Fibroblast of skin of left quadriceps (primary cell): ENCODE data around the gene CYP2R1.

Experiments used
- DNase-seq, 2 experiments: peaks; one replicate each; pipeline ENCODE4 v3.0.0-alpha.2; 2013; ENCODE audit warnings: low read depth in 2 of 2

Gene CYP2R1, protein sequence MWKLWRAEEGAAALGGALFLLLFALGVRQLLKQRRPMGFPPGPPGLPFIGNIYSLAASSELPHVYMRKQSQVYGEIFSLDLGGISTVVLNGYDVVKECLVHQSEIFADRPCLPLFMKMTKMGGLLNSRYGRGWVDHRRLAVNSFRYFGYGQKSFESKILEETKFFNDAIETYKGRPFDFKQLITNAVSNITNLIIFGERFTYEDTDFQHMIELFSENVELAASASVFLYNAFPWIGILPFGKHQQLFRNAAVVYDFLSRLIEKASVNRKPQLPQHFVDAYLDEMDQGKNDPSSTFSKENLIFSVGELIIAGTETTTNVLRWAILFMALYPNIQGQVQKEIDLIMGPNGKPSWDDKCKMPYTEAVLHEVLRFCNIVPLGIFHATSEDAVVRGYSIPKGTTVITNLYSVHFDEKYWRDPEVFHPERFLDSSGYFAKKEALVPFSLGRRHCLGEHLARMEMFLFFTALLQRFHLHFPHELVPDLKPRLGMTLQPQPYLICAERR

DNA sequence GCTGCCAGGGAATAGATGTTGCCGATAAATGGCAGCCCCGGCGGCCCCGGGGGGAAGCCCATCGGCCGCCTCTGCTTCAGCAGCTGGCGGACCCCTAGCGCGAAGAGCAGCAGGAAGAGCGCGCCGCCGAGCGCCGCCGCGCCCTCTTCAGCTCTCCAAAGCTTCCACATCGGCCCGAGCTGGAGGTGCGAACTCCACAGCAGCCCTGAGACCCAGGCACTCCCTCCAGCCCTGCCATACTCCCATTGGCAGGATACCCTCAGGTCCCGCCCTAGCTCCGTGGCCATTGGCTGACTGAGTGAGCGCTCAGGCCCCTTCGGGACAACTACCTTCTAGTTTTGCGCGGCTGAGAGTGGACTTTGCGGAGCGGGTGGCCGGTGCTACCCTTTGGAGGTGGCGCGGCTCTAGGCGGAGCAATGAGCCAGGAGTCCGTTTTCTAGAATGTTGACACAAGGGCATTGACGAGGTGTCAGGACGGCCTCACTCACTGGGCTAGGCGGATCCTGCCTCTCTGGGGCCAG lies at the start of gene CYP2R1:
Gene CYP2R1 (minus strand): TSS at position 196 of the 521 bp plus-strand sequence. CDS start 26 bp downstream, at position 170.
- DNase-seq, result peak; percentile 94

DNA sequence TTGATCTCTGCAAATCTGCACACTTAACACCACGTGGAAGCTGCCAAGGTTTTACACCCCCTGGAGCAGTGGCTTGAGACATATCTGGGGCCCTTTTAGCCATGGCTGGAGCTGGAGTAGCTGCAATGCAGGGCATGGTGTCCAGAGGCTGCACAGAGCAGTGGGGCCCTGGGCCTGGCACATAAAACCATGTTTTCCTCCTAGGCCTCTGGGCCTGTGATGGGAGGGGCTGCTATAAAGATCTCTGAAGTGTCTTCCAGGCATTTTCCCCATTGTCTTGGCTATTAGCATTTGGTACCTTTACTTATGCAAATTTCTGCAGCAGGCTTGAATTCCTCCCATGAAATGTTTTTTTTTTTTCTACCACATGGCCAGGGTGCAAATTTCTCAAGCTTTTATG lies 46.9 kb upstream of the CYP2R1 start:
- DNase-seq, result no peak

DNA sequence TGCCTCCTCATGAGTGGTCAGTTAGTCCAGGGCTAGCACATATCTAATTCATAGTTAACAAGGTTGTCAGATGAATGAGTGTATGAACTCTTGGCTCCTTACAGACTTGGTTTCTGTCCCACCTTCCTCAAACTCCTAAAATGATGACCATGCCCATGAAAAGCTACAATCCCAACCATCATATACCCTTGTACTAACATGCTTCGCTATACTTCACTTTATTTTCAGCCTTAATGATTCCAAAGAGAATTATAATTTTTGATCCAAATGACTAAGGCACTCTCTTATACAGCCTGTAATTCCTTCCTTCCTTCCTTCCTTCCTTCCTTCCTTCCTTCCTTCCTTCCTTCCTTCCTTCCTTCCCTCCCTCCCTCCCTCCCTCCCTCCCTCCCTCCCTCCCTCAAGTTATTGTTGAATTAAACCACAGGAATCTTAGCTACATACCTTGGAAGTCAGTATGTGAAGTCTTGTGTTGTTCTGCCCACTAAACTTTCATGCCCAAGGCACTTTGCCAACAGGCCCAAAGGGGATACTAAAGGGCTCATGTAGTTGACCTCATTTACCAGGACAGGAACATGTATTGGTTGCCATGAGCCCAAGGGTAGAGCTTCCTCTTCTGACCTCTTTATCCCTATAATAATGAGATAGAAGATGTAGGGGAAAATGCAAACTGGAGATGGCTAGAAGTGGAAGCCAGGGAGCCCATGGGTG lies 42.8 kb upstream of the CYP2R1 start:
- DNase-seq, result no peak

DNA sequence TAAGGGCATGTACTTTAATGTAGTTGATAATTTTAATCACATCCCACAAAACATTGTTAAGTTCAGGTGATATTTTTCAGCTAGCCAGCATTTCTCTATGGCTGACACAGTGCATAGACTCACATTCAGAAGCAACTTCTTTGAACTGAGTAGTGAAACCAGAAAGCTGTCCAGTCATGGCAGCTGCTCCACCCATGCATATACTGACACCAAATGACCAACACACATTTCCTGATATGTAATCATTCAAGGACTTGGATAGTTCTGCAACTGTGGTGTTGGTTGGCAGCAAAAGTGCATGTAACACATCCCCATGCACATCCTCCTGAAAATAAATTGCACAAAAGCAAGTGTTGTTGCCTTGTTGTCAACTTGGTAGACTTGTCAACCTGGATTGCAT lies 40.4 kb upstream of the CYP2R1 start:
- no peak for DNase-seq

DNA sequence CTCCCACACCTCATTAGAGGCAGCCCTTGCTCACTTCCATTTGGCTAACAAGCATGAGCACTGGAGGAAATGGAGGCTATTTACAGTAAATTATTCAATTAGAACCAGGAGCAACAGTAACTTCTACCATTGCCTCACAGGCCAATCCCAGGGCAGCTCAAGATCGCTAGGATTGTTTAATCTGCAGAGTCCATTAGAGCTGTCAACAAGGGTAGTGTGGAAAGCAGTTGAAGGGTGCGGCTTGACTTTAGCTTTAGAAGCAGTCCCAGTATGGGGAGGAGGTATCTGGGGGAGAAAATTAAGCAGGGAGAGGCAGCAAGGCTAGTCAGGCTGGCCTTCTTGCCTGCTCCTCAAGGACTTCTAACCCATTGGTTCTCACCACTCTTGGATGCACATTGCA lies 38.3 kb upstream of the CYP2R1 start:
- DNase-seq, result no peak

DNA sequence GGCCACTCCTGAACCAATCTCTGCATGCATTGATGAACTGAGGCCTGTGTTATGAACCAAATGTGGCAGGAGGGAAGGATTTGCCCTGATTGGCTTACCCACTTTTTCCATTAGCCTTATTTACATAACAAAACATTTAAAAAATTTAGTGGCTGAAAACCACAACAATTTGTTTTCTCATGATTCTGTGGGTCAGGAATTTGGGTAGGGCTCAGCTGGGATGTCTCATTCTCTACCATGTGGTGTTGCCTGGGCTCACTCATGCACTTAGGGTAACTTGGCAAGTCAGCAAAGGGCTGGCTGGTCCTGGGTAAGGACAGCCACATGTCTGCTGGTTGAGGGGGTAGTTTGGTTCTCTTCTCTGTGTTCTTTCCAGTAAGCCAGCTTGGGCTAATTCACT lies 35.1 kb upstream of the CYP2R1 start:
- no peak for DNase-seq

DNA sequence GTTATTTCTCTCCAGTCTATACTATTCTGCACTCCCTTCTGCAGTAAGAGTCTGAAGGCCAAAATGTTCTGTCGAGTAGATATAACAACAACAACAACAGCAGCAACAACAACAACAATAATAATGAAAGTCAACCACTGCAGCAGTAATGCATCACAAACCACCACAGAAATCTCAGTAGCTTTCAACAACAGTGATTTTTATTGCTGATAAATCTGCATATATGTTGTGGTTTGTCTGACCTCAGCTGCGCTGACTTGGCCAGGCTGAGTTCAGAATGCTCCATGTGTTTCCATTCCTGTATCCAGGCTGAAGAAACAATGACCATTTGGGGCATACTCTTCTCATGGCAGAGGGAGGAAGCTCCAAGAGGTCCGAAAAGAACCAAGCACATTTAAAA lies 32.3 kb upstream of the CYP2R1 start:
- no peak for DNase-seq

DNA sequence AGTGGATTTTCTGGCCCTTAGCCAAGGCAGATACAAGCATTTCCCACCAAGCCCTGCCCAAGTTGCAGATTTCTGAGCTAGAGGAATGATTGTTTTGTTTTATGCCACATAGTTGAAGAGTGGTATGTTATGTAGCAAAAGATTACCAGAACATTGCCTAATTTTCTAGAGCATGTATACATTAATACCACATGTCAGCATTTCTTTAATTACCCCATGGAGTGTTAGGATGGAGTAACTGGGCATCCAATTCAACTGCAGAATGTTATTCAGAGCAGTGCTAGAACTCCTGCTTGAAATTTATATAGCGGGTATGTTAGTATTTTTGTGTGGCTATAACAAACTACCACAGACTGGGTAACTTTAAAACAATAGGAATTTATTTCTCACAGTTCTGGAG lies 24.4 kb upstream of the CYP2R1 start:
- DNase-seq, result no peak

DNA sequence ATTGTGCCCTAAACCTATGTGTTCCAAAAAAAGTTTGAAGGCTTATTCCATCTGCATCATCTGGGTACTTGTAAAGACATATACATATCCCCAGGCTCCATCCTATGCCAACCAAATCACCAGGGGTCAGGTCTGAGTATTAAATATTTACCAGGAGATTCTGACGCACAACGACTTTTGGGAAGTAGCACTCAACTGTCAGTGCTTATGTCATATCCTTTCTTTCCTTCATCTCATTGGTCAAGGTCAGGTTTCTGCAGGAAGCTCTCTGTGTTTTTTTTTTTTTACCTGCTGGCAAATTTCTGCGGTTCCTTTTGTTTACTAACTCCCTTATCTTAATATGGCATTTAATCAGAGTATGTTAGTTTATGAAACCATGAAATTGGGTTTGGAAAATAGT lies 22.5 kb upstream of the CYP2R1 start:
- DNase-seq, result no peak

DNA sequence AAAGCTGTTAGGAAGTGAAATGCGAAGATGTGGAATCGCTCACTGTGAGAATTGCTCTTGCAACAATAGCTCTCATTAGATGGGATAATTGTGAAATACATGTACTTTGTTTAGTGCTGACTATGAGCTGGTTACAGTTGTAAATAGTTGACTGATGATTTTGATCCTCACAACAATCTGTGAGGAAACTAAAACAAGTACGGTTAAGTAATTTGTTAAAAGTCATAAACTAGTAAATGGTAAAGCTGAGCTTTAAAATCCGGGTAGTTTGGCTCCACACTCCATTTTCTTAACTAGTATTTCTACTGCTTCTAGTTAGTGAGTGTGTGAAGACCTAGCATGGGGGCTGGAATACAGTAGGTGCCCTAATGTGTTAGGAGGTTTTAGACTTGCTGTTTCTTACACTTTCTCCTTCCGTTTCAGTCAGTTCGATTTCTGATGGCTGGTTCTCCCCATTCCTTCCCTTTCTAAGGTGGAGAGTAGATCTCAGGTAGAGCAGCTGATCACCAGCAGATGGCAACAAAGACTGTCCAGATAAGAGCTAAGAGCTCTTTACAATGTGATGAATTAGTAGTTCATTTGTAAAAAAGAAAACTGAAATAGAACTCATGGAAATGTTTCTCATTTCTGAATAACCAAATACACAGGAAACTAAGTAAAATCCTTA lies 16.3 kb upstream of the CYP2R1 start:
- DNase-seq, result no peak

DNA sequence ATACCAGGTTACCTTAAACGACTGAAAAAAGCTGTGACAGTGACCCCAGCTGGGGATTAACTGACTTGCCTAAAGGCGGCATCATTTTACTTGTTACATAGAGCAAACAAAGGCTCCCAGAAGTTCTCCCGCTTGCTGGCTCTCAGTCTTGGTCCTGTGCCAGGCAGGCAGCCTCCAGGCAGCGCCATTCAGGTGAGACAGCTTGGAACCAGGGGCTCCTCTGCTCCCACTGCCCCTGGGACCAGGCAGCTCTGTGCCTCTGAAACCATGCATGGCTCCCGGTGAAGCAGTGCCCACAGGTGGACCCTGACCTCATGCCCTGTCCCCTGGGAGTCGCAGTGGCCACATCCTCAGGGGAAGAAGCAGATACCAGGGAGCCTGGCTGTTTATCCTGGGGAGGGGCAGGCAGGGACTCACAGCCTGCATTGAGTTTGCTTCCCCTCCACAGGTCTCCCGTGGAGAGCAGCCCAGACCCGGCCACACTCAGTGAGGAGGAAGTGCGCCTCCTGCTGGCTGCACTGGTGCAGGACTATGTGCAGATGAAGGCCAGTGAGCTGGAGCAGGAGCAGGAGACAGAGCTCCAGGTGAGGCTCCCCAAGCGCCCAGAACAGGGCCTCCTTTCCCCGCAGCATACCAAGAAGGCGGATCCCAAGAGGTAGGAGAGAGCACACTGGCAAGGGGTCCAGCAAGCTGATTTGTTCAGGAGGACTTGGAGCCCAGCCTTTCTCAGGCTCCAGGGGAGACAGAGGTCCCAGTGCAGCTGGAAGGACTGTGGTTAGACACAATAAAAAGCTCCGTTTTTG lies 15.6 kb upstream of the CYP2R1 start:
- DNase-seq, result no peak

DNA sequence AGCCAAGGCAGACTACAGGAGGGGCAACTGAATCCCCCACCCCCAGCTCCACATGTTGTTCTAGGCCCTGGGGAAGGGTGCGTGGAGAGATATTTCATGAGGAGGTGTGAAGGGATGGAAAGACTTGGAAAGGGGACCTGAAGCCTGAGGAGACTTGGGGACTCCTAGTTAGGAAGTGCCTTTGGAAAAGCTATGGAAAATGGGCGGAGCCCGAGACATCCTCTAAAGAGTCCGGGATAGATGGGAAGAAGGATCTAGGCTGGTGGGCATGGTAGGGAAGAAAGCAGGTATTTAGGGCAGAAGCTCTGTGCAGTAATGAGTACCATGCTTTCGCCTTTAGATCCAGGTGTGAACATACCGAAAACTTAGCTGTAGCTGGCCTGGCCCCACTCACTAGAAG lies 15.0 kb upstream of the CYP2R1 start:
- no peak for DNase-seq

DNA sequence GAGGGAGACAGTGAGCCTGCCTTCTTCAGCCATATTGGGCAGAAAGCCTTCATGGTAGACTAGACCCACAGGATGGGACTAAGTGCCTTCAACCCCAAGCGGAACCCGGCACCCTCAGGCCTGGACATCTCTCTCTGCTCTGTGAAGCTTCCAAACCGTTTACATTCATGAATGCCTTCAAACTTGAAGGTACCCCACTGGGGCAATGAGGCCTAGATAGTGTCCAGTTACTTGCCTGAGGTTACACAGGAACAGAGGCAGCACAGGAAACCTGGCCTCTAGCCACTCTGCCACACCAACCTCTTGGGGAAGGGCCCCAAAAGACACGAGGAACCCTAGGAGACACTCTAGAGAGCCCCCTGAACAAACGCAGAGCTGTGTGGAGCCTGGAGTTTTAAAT lies 14.5 kb upstream of the CYP2R1 start:
- DNase-seq, result no peak

DNA sequence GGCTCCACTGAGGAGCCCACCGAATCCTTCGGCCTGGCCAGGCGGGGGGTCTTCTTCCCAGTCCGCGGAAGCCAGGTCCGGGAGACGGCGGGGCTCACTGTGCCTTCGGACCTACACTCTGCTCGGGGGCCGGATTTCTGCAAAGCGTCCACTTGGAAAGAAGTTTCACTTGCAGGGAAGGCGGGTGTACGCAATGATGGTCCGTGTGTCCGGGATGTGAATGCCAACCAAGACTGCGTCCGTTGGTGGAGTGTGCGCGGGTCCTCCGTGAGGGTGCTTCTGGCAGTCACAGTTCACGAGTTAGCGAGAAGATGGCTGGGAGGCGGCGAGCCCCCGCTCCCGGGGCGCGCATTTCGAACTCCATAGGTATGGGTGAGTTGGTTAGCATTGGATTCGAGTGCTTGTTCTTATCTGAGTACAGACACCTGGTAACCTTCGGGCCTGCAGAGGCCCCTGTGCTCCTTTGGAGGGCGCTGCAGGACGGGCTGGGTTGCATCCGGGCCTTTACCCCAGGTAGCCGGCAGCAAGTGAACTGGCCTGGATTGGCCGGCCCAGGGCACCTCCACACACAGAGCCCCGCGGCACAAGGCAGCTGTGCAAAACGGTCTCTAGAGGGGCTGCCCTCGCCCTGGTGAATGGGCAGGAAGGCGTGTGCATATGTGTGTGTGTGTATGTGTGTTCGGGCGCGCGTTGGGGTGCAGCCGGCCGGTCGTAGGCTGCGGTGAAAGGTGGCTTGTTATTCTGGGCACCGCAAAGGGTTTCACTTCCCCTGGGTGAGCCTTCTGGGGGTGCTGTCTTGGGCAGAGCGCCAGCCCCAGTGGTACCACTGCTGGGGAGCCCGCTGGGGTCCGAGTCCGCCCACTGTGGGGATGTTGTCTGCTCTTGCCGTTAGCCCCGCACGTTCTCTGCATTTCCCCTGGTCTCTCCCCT lies 13.3 kb upstream of the CYP2R1 start:
- no peak for DNase-seq

DNA sequence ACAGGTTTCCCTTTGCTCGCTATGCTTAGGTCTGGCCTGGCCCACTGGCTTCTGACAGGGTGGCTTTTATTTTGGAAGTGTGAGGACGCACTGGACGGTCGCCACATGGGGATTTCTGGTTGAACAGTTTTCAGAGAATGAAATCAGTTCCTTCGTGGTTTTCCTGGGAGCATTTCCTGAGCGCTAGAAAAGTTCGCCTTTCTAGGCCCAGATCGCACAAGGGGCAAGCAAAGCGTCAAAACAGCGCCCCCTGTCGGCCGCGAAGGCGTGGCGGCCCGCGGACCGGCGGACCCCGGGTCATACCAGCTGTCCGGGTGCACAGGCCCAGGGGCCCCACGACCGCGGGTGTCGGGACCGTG lies 12.7 kb upstream of the CYP2R1 start:
- peak in 1 of 2 experiments; percentile 29 for DNase-seq

DNA sequence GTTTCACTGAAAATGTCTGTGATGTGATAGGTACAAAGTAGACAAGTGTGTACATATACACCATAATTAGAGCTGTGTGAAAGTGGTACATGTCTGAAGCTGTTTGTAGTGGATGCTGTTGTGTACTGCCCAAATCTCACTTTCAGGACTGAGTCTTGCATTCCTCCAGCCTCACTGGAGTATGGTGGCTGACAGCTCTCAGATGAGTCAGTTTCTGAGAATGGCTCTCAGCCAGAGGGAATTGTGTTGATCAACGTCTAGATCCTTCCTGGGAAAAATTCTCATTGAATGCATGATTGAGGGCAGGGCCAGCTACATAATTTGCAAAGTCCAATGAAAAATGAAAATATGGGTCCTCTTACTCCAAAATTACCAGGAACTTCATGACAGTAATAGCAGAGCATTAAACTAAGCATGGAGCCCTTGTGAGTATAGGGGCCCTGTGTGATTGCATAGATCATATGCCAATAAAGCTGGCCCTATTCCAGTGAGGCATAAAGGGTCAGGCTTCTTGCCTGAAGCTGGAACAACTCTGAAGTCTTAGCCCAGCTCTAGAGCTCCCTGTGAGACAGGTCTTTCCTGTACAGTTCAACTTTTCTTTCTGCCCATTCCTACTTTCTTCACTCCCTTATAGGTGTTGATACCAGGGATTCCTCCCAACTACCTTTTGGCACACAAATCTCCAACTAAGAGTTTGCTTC lies 10.8 kb upstream of the CYP2R1 start:
- DNase-seq, result peak; percentile 44 to 46

DNA sequence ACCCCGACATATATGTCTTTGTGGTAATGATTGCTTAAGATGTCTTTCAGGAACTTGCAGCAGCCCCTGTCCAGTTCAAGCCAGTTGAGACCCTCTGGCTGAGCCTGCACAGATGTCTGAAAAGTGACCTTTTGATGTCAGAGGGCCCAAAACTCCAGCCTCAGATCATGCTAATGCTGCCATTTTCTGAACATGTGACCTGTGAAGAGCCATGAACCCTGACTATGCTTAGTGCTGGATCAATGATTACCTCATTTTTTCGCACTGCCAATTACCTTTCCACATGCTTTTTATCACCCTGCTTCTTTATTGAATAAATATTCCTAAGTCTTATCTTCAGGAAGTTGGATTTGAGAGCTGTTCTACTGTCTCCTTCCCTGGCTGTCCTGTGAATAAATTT lies 6.9 kb upstream of the CYP2R1 start:
- no peak for DNase-seq

DNA sequence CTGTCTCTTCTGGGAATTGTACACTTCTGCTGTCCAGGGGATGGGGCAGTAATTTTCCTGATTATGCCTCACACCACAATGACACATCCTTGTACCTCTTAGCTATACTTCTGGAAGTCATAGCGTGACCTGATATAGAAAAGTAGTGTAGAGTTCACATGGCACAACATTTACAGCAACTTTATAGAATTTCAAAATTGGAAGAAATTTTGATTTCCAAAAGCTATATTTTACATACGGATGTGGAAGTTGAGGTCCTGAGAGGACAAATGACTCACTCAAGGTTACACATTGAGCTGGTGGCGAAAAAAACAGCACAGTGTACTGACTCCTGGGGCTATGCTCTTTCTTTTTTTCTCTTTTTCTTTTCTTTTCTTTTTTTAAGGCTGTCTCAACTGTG lies 6.3 kb upstream of the CYP2R1 start:
- DNase-seq, result no peak

DNA sequence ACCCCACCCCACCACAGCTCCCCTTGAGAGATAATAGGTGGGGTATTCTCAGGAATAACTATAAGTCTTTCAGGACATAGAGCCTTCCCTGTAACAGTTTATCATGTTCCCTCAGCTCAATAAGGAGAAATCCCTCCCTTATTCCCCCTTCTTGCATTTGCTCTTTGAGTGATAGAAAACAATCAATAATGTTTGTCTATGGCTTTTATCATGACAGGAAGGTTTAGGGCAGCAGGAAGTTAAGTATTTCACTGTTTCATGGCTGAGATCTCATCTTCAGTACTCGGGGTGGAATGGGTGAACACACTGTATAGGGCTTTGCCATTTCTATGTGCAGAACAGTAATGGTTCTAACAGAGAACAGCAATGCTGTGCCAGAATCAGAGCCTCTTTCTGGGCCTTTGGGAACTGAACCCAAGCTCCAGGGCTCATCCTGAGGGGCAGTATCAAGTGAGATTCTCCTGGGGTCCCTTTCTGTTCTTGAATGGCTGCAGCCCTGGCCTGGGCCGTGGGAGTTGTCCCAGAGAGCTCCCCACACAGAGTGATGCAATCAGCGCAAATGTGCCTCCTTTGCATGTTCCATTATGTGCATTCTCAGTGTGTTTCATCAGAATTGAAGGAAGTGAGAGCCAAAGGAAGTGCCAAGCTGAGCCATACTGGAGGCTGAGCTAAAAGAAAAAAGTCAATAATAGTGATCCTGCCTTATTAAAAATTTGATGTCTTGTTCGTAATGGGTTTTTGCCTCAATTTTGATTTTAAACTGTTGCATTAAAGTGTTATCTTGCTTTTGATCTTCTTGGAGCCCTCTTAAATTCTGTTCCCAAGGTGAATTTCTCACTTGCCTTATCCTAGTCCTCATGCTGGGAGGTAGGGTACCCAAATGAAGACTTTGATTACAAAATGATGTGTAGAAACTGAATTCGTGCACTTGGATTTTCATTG lies 2.9 kb upstream of the CYP2R1 start:
- DNase-seq, result peak; percentile 44 to 52
